IMR-90 (cell line): ENCODE data around the gene CIT. TPM values are rescaled to one million over a fixed set of nuclear protein-coding genes. Genes with fewer than 3 reads are reported as not detected.

Experiments used
- ATAC-seq: fragments of 200-7000 bp; cut with Tn5 transposase; 2 replicates; pipeline ENCODE4 v1.9.1; 2020; ENCODE audit warnings: low read depth, mild to moderate bottlenecking, moderate library complexity
- BruUV-seq: library from RNA; stranded (reverse); fragments of 400-500 nt; replicated peaks from 2 replicates; lab custom pipeline; 2021; lab: Mats Ljungman, UMichigan
- CTCF ChIA-PET: fragments of 300-600 bp; formaldehyde crosslinking; extraction: SDS; loops from one replicate; lab custom pipeline; 2021; ENCODE audit warnings: antibody characterized with exemption; lab: Yijun Ruan, JAX
- POLR2A ChIA-PET: fragments of 300-600 bp; sonication (Branson Sonifier 250); formaldehyde crosslinking; loops from one replicate; lab custom pipeline; 2022; ENCODE audit warnings: antibody characterized with exemption; ENCODE audit not compliant: unreplicated experiment; lab: Charles Lee
- DNase-seq: peaks from one replicate; pipeline ENCODE4 v3.0.0; 2013
- H2AFZ ChIP-seq: replicated peaks from 2 replicates; pipeline ENCODE3; 2013; ENCODE audit warnings: low read length, mild to moderate bottlenecking; ENCODE audit not compliant: poor library complexity
- H2AK5ac ChIP-seq: 2 replicates; pipeline ENCODE4 v1.6.1; 2013; ENCODE audit warnings: low read depth, low read length, inconsistent platforms
- H2AK9ac ChIP-seq: replicated peaks from 2 replicates; pipeline ENCODE3; 2013; ENCODE audit warnings: mild to moderate bottlenecking, low read depth, low read length, moderate library complexity; ENCODE audit not compliant: poor library complexity
- H2BK120ac ChIP-seq: 2 replicates; pipeline ENCODE4 v1.6.1; 2013; ENCODE audit warnings: low read depth, low read length, inconsistent platforms
- H2BK15ac ChIP-seq: 3 replicates; pipeline ENCODE4 v1.6.1; 2013; ENCODE audit warnings: low read depth, low read length, inconsistent platforms
- H2BK20ac ChIP-seq: 2 replicates; pipeline ENCODE4 v1.6.1; 2013; ENCODE audit warnings: low read depth, mild to moderate bottlenecking, inconsistent platforms, low read length, moderate library complexity
- H2BK5ac ChIP-seq: 2 replicates; pipeline ENCODE4 v1.6.1; 2013; ENCODE audit warnings: mild to moderate bottlenecking, low read depth, low read length, inconsistent platforms; ENCODE audit not compliant: poor library complexity, severe bottlenecking
- H3K14ac ChIP-seq: replicated peaks from 2 replicates; pipeline ENCODE4 v1.6.1; 2013; ENCODE audit warnings: low read depth, low read length, inconsistent platforms
- H3K18ac ChIP-seq: 2 replicates; pipeline ENCODE4 v1.6.1; 2013; ENCODE audit warnings: low read depth, low read length, control low read depth
- H3K23ac ChIP-seq: 2 replicates; pipeline ENCODE4 v1.6.1; 2013; ENCODE audit warnings: low read depth, low read length, inconsistent platforms
- H3K27ac ChIP-seq: 2 replicates; pipeline ENCODE4 v1.5.1; 2013; ENCODE audit warnings: mild to moderate bottlenecking, control low read depth, low read length; ENCODE audit not compliant: insufficient read depth
- H3K27me3 ChIP-seq: 2 replicates; pipeline ENCODE4 v1.6.1; 2013; ENCODE audit warnings: low read length; ENCODE audit not compliant: control insufficient read depth, insufficient read depth
- H3K36me3 ChIP-seq: 2 replicates; pipeline ENCODE4 v1.6.1; 2013; ENCODE audit warnings: low read length, mixed read lengths; ENCODE audit not compliant: control insufficient read depth, insufficient read depth
- H3K4ac ChIP-seq: 2 replicates; pipeline ENCODE4 v1.6.1; 2013; ENCODE audit warnings: low read depth, low read length, inconsistent platforms
- H3K4me1 ChIP-seq: 2 replicates; pipeline ENCODE4 v1.6.1; 2013; ENCODE audit warnings: low read length, mixed read lengths; ENCODE audit not compliant: control insufficient read depth, insufficient read depth
- H3K4me2 ChIP-seq: 2 replicates; pipeline ENCODE4 v1.6.1; 2013; ENCODE audit warnings: low read depth, mild to moderate bottlenecking, control low read depth, low read length, moderate library complexity
- H3K4me3 ChIP-seq: 2 replicates; pipeline ENCODE4 v1.5.1; 2013; ENCODE audit warnings: low read depth, mild to moderate bottlenecking, control low read depth, low read length, moderate library complexity; ENCODE audit not compliant: insufficient read depth
- H3K56ac ChIP-seq: 2 replicates; pipeline ENCODE4 v1.6.1; 2013; ENCODE audit warnings: low read length, inconsistent platforms; ENCODE audit not compliant: insufficient read depth; ENCODE audit errors: extremely low read depth
- H3K79me1 ChIP-seq, 2 experiments: 2 replicates each; pipeline ENCODE4 v1.6.1; 2013; ENCODE audit warnings: low read length in 2 of 2, inconsistent platforms in 1 of 2, low read depth in 1 of 2
- H3K9ac ChIP-seq: 2 replicates; pipeline ENCODE4 v1.6.1; 2013; ENCODE audit warnings: low read depth, low read length, control low read depth
- H3K9me1 ChIP-seq: 2 replicates; pipeline ENCODE4 v1.6.1; 2013; ENCODE audit warnings: low read length, inconsistent platforms; ENCODE audit not compliant: insufficient read depth
- H3K9me3 ChIP-seq: 2 replicates; pipeline ENCODE4 v1.6.1; 2013; ENCODE audit warnings: low read length; ENCODE audit not compliant: control insufficient read depth, insufficient read depth
- H4K20me1 ChIP-seq: 2 replicates; pipeline ENCODE4 v1.6.1; 2013; ENCODE audit warnings: low read length, inconsistent platforms; ENCODE audit not compliant: insufficient read depth
- H4K5ac ChIP-seq: 2 replicates; pipeline ENCODE4 v1.6.1; 2013; ENCODE audit warnings: mild to moderate bottlenecking, low read depth, low read length, control low read depth
- H4K8ac ChIP-seq, 2 experiments: 2 replicates each; pipeline ENCODE4 v1.6.1; 2013; ENCODE audit warnings: low read depth in 2 of 2, low read length in 2 of 2, control low read depth in 1 of 2, inconsistent platforms in 1 of 2
- H4K91ac ChIP-seq: 2 replicates; pipeline ENCODE4 v1.6.1; 2013; ENCODE audit warnings: low read depth, low read length, inconsistent platforms; ENCODE audit not compliant: insufficient read depth
- BHLHE40 ChIP-seq: fragments of 150-350 bp; IDR thresholded peaks from 2 replicates; pipeline ENCODE4 v1.6.1; 2016; ENCODE audit warnings: mild to moderate bottlenecking, low read depth, low read length
- CEBPB ChIP-seq: IDR thresholded peaks from 2 replicates; pipeline ENCODE4 v1.6.1; 2012; ENCODE audit warnings: low read depth, low read length, improper control_type of control experiment
- CHD1 ChIP-seq: IDR thresholded peaks from 2 replicates; pipeline ENCODE4 v1.6.1; 2012; ENCODE audit warnings: low read depth, low read length, improper control_type of control experiment
- CTCF ChIP-seq: conservative IDR thresholded peaks from 2 replicates; pipeline ENCODE4 v1.5.1; 2012; ENCODE audit warnings: mild to moderate bottlenecking, low read depth, low read length, improper control_type of control experiment
- ELK1 ChIP-seq: fragments of 150-350 bp; IDR thresholded peaks from 2 replicates; pipeline ENCODE4 v1.6.1; 2016; ENCODE audit warnings: low read depth, mild to moderate bottlenecking, low read length, moderate library complexity, borderline replicate concordance
- FOS ChIP-seq: fragments of 150-350 bp; IDR thresholded peaks from 2 replicates; pipeline ENCODE4 v1.6.1; 2016; ENCODE audit warnings: low read depth, low read length
- MAFK ChIP-seq: IDR thresholded peaks from 2 replicates; pipeline ENCODE4 v1.6.1; 2012; ENCODE audit warnings: low read depth, low read length, improper control_type of control experiment
- MAZ ChIP-seq: IDR thresholded peaks from 2 replicates; pipeline ENCODE4 v1.6.1; 2012; ENCODE audit warnings: low read depth, mild to moderate bottlenecking, low read length, improper control_type of control experiment, moderate library complexity, borderline replicate concordance
- MXI1 ChIP-seq: IDR thresholded peaks from 2 replicates; pipeline ENCODE4 v1.6.1; 2012; ENCODE audit warnings: low read depth, mild to moderate bottlenecking, low read length, moderate library complexity, borderline replicate concordance
- NFE2L2 ChIP-seq: fragments of 150-350 bp; IDR thresholded peaks from 2 replicates; pipeline ENCODE4 v1.6.1; 2016; ENCODE audit warnings: low read depth, mild to moderate bottlenecking, low read length
- POLR2A ChIP-seq: IDR thresholded peaks from 2 replicates; pipeline ENCODE4 v1.6.1; 2012; ENCODE audit warnings: mild to moderate bottlenecking, low read depth, low read length
- RAD21 ChIP-seq: IDR thresholded peaks from 2 replicates; pipeline ENCODE4 v1.6.1; 2012; ENCODE audit warnings: low read length, improper control_type of control experiment
- RCOR1 ChIP-seq: IDR thresholded peaks from 2 replicates; pipeline ENCODE4 v1.6.1; 2012; ENCODE audit warnings: mild to moderate bottlenecking, low read length, improper control_type of control experiment; ENCODE audit not compliant: insufficient replicate concordance
- RFX5 ChIP-seq: IDR thresholded peaks from 2 replicates; pipeline ENCODE4 v1.8.0; 2012; ENCODE audit warnings: low read depth, mild to moderate bottlenecking, low read length, moderate library complexity
- SMC3 ChIP-seq: fragments of 150-350 bp; IDR thresholded peaks from 2 replicates; pipeline ENCODE4 v1.6.1; 2016; ENCODE audit warnings: low read depth, mild to moderate bottlenecking, antibody characterized with exemption, low read length, moderate library complexity
- USF2 ChIP-seq: fragments of 150-350 bp; IDR thresholded peaks from 2 replicates; pipeline ENCODE4 v1.6.1; 2017; ENCODE audit warnings: mild to moderate bottlenecking, antibody characterized with exemption, low read length, low read depth
- WGBS, 2 experiments: methylation state at CpG; one replicate each; pipeline versions ENCODE4 v1.1.5 to v1.1.7; 2013; ENCODE audit warnings: missing lambda C conversion rate in 2 of 2; ENCODE audit not compliant: insufficient read length in 1 of 2; ENCODE audit errors: extremely low coverage in 2 of 2; 5-methylcytosine and 5-hydroxymethylcytosine counted together
- dilution Hi-C: fragments of 300-500 bp; cut with HindIII; formaldehyde crosslinking; loops from one replicate; pipeline ENCODE4 v1.14.3; 2018; ENCODE audit warnings: low sequenced_read_pairs; ENCODE audit not compliant: unreplicated experiment
- in situ Hi-C: fragments of 300-500 bp; cut with MboI; formaldehyde crosslinking; loops from 3 replicates; pipeline ENCODE4 v1.14.3; 2019; ENCODE audit warnings: low sequenced_read_pairs, inconsistent platforms, mixed read lengths
- intact Hi-C: fragments of 100-400 bp; cut with micrococcal nuclease; formaldehyde crosslinking; loops from 2 replicates; pipeline ENCODE4 v1.10.0; 2022
- polyA plus RNA-seq, 3 experiments: library from polyadenylated mRNA; depleted of rRNA; stranded (reverse); fragments of >200 nt; gene quantifications; 2 replicates each; pipeline ENCODE4 v1.2.3, GENCODE V29; 2012; ENCODE audit warnings: low replicate concordance in 1 of 3
- total RNA-seq: library from RNA; depleted of rRNA; stranded (reverse); fragments of >200 nt; gene quantifications from 2 replicates; pipeline ENCODE4 v1.2.3, GENCODE V29; 2012

The CIT gene
- total and polyA plus RNA-seq, 2 of the 4 experiments (the other 2 are of a cell fraction): 13.1 to 21.0 TPM

- H3K4me1 ChIP-seq: no peaks in the 10 kb centered on the region
- H2AFZ ChIP-seq: no peak overlapping the region
- H3K18ac ChIP-seq: no peak overlapping the region
- CTCF ChIA-PET: interaction anchor here (0.6 to 1.0 kb wide), 2 partner anchors 40 to 82 kb away, joined by 3 read pairs; no protein-coding TSS in a partner anchor
- WGBS, 2 experiments: 100% methylated on average over 9 of the region's 11 CpGs; no CpG with 5 or more reads in 1 of the 2 experiments
- no peak overlapping the region for H3K4me2 ChIP-seq
- no peak for ATAC-seq
- no peaks in the 10 kb centered on the region; the same call in none of the 2 replicates for H3K36me3 ChIP-seq
- H4K5ac ChIP-seq: no peak overlapping the region
- no peak overlapping the region for H3K23ac ChIP-seq
- H3K56ac ChIP-seq: no peak overlapping the region
- H2BK20ac ChIP-seq: no peak overlapping the region
- no TSS peak for BruUV-seq
- no peak overlapping the region for H3K27ac ChIP-seq
- no peaks in the 10 kb centered on the region for H4K20me1 ChIP-seq
- no peak overlapping the region for H3K4ac ChIP-seq
- TF ChIP-seq MAFK (no peak), FOS (no peak), ELK1 (no peak), CHD1 (no peak), POLR2A (no peak), RCOR1 (no peak), RFX5 (no peak), CTCF (no peak), SMC3 (no peak), BHLHE40 (no peak), CEBPB (no peak), NFE2L2 (no peak), USF2 (no peak), RAD21 (no peak), MXI1 (no peak), MAZ (no peak)
- no peak overlapping the region for H2AK5ac ChIP-seq
- in situ Hi-C loops (no loop called here), intact Hi-C loops (no loop called here), dilution Hi-C loops (no loop called here)
- no peak overlapping the region for H2BK120ac ChIP-seq
- no peaks in the 10 kb centered on the region; a peak in 1 of 4 replicates for H3K79me1 ChIP-seq
- H2BK5ac ChIP-seq: no peak overlapping the region
- no peak overlapping the region for H3K4me3 ChIP-seq
- no peak overlapping the region for H3K9ac ChIP-seq
- H2AK9ac ChIP-seq: no peak overlapping the region
- no peak for DNase-seq
- no peaks in the 10 kb centered on the region for H3K27me3 ChIP-seq
- no peak overlapping the region for H4K8ac ChIP-seq
- no peaks in the 10 kb centered on the region for H3K9me3 ChIP-seq
- H4K91ac ChIP-seq: no peak overlapping the region
- H2BK15ac ChIP-seq: no peak overlapping the region
- POLR2A ChIA-PET: no interaction called here
- no peak overlapping the region for H3K14ac ChIP-seq
- H3K9me1 ChIP-seq: no peaks in the 10 kb centered on the region
These were observed 177.8 kb downstream of the CIT start for GRCh38 chr12:119699199-119699760.
